BLaER1 (cell line): ENCODE data around the gene CEACAM16.
"Not testable (repeated sequence)": the region's sequence is repeated elsewhere in the genome, so short reads cannot be mapped to it uniquely, and the experiment has no call there.

Experiments
- H3K27ac ChIP-seq: shearing (Covaris generic); formaldehyde crosslinking; 2 replicates; pipeline ENCODE4 v1.8.1; 2022
- H3K27me3 ChIP-seq: shearing (Covaris generic); formaldehyde crosslinking; 2 replicates; pipeline ENCODE4 v1.8.1; 2022
- H3K36me3 ChIP-seq: shearing (Covaris generic); formaldehyde crosslinking; 2 replicates; pipeline ENCODE4 v1.8.1; 2022
- H3K4me1 ChIP-seq: shearing (Covaris generic); formaldehyde crosslinking; 2 replicates; pipeline ENCODE4 v1.8.1; 2022
- H3K4me2 ChIP-seq: shearing (Covaris generic); formaldehyde crosslinking; 2 replicates; pipeline ENCODE4 v1.8.1; 2022
- H3K4me3 ChIP-seq: shearing (Covaris generic); formaldehyde crosslinking; 2 replicates; pipeline ENCODE4 v1.8.1; 2022
- H3K9ac ChIP-seq: shearing (Covaris generic); formaldehyde crosslinking; 2 replicates; pipeline ENCODE4 v1.8.1; 2022
- H3K9me3 ChIP-seq: shearing (Covaris generic); formaldehyde crosslinking; 2 replicates; pipeline ENCODE4 v1.8.1; 2022
- H4K20me1 ChIP-seq: shearing (Covaris generic); formaldehyde crosslinking; 2 replicates; pipeline ENCODE4 v1.8.1; 2022
- Cebpa-rat ChIP-seq: shearing (Covaris generic); IDR thresholded peaks from 2 replicates; pipeline ENCODE4 v1.8.1; 2022

The CEACAM16 gene

DNA sequence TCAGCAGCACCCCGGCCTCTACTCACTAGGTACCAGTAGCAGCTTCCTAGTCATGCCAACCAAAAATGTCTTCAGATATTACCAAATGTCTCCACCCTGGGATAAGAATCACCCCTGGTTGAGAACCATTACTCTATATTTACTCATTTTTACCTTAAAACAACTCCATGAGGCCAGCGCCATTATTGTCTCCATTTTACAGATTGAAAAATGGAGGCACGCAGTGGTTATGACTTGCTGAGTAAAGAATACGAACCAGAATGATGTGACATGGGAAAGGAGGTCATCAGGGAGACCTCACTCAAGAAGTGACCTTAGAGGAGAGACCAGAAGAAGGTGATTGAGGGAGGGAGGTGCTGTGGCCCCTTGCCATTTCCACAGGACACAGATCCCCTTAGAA is 25.4 kb upstream of the CEACAM16 start:
- no peak overlapping the region for H3K4me2 ChIP-seq
- H3K27ac ChIP-seq, result no peak overlapping the region
- no peak overlapping the region for H3K4me3 ChIP-seq
- no peak overlapping the region for H3K9ac ChIP-seq
- H4K20me1 ChIP-seq, result no peaks in the 10 kb centered on the region
- TF ChIP-seq Cebpa-rat, result no peak
- H3K36me3 ChIP-seq, result no peaks in the 10 kb centered on the region
- H3K4me1 ChIP-seq, result peaks cover 15% of the 10 kb centered on the region
- H3K9me3 ChIP-seq, result peaks cover 6% of the 10 kb centered on the region; the same call in 1 of the 2 replicates
- no peaks in the 10 kb centered on the region for H3K27me3 ChIP-seq

DNA sequence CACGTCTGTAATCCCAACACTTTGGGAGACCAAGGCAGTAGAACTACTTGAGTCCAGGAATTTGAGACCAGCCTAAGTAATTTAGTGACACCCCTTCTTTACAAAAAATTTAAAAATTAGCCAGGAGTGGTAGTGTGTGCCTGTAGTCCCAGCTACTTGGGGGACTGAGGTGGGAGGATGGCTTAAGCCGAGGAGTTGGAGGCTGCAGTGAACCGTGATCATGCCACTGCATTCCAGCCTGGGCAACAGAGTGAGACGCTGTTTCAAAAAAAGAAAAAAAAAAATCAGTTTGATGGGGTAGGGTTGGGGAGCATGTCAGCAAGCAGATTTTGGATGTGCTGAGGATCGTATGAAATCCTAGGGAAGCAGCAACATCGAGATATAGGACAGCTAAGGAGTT is 23.4 kb upstream of the CEACAM16 start:
- Histone ChIP-seq H4K20me1 (no peaks in the 10 kb centered on the region), H3K27me3 (no peaks in the 10 kb centered on the region), H3K9ac (no peak overlapping the region), H3K9me3 (peaks cover 6% of the 10 kb centered on the region; the same call in 1 of the 2 replicates), H3K4me2 (no peak overlapping the region), H3K27ac (no peak overlapping the region), H3K4me3 (no peak overlapping the region), H3K36me3 (no peaks in the 10 kb centered on the region), H3K4me1 (peaks cover 15% of the 10 kb centered on the region)
- TF ChIP-seq Cebpa-rat, result no peak

DNA sequence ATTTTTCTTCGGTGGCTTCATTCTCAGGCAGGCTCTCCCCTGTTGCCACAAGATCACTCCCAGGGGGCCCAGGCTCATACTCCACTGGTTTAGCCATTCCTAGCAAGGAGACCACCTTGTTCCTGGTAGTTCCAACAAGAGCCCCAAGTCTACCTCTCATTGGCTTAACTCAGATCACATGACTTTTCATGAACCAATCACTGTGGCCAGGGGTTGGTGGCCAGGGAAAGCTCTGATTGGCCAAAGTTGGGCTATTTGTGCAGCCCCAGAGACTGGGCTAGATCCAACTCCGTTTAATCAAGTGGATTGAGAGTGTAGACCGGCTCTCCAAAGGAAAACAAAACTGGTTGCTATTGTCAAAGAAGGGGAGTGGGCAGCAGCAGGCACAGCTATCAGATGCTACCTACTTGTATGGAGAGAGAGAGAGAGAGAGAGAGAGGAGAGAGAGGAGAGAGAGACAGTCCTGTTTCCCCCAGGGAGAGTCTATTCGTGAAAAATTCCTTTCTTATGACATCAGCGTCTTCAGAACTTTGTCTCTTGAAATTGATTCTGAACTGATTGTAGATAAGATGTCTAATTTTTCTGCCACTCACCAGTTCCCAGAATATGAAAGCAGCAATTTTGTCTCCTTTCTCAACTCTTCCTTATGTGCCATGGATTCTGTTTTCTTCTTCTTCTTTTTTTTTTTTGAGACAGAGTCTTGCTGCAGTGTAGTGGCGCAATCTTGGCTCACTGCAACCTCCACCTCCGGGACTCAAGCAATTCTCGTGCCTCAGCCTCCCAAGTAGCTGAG is 21.7 kb upstream of the CEACAM16 start:
- H3K4me1 ChIP-seq, result peaks cover 15% of the 10 kb centered on the region
- H3K9me3 ChIP-seq, result peaks cover 5% of the 10 kb centered on the region; the same call in 1 of the 2 replicates
- H3K9ac ChIP-seq, result no peak overlapping the region
- peak overlapping the region; percentile 41 for H3K4me2 ChIP-seq
- H3K27ac ChIP-seq, result no peak overlapping the region
- H4K20me1 ChIP-seq, result no peaks in the 10 kb centered on the region
- no peak overlapping the region for H3K4me3 ChIP-seq
- no peaks in the 10 kb centered on the region for H3K36me3 ChIP-seq
- TF ChIP-seq Cebpa-rat, result no peak
- H3K27me3 ChIP-seq, result no peaks in the 10 kb centered on the region

DNA sequence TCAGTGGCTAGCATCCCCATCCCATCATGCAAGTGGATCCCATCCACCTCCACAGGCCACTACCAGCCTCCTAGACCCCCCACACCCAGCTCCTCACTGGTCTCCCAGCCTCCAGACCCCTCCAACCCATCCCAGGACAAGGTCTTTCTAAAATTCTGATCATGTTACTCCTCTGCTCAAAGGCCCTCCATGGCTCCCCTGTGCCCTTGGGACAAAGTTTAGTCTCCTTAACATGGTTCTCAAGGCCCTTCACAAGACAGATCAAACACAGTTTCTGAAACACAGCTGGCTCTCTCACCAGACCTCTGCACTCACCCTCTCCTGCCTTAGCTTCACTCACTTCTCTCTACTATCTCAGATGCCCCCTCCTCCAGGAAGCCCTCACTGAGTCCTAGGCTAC is 18.4 kb upstream of the CEACAM16 start:
- Histone ChIP-seq H3K9me3 (no peaks in the 10 kb centered on the region), H3K36me3 (no peaks in the 10 kb centered on the region), H4K20me1 (no peaks in the 10 kb centered on the region), H3K9ac (no peak overlapping the region), H3K27ac (no peak overlapping the region), H3K4me2 (no peak overlapping the region), H3K4me1 (peaks cover 31% of the 10 kb centered on the region), H3K4me3 (no peak overlapping the region), H3K27me3 (no peaks in the 10 kb centered on the region)
- no peak for TF ChIP-seq Cebpa-rat

DNA sequence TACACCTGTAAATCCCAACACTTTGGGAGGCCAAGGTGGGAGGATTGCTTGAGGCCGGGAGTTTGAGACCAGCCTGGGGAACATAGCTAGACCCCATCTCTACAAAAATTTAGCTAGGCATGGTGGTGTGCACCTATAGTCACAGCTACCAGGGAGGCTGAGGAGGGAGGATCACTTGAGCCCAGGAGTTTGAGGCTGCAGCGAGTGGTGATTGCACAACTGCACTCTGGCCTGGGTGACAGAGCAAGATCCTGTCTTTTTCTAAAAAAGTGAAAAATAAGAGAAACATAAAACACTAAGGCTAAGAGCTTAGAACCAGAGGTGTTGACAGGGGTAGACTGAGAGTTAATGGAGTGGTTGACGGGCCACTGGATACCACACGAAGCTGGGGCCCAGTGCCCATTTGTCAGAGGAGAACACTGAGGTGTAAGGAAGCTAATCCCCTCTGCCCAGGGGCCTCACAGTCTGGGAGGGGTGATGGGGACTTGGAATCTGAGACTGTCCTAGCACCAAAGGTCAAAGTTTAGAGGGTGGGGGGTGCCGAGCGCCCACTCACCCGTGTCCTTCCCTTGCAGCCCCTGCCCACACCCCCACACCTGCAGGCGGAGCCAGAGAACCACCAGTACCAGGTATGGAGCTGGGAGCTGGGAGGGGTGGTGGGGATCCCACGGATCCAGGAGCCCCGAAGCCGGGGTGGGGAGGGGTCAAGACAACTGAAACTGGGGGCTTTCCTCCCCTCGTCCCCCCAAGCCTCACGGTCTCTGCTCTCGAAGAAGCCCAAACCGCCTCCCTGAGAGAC is 16.8 kb upstream of the CEACAM16 start:
- peaks cover 28% of the 10 kb centered on the region for H3K4me1 ChIP-seq
- no peak overlapping the region for H3K9ac ChIP-seq
- H3K27me3 ChIP-seq, result no peaks in the 10 kb centered on the region
- no peak for TF ChIP-seq Cebpa-rat
- H3K27ac ChIP-seq, result no peak overlapping the region
- no peaks in the 10 kb centered on the region for H3K36me3 ChIP-seq
- no peak overlapping the region for H3K4me3 ChIP-seq
- no peaks in the 10 kb centered on the region for H3K9me3 ChIP-seq
- H3K4me2 ChIP-seq, result no peak overlapping the region
- H4K20me1 ChIP-seq, result no peaks in the 10 kb centered on the region

DNA sequence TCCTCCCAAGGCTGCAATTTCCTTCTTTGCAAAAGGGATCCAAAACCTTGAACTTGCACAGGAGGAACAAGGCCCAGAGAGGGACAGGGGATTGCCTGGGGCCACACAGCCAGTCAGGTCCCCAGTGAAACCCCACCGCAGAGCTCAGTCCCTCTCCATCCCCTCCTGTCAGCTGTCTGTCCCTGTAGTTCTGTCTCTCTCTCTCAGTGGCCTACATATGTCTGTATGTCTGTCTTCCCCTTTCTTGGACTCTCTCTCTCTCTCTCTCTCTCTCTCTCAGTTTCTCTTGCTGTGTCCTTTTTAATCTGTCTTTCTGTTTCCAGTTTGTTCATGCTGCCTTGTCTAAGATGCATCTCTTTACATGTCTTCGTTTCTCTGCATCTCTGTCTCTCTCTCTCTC is 16.1 kb upstream of the CEACAM16 start:
- no peak for TF ChIP-seq Cebpa-rat
- no peaks in the 10 kb centered on the region for H3K27me3 ChIP-seq
- no peak overlapping the region for H3K4me2 ChIP-seq
- H3K4me3 ChIP-seq, result no peak overlapping the region
- no peaks in the 10 kb centered on the region for H3K36me3 ChIP-seq
- no peak overlapping the region for H3K9ac ChIP-seq
- no peaks in the 10 kb centered on the region for H4K20me1 ChIP-seq
- peaks cover 24% of the 10 kb centered on the region for H3K4me1 ChIP-seq
- H3K9me3 ChIP-seq, result no peaks in the 10 kb centered on the region
- no peak overlapping the region for H3K27ac ChIP-seq

DNA sequence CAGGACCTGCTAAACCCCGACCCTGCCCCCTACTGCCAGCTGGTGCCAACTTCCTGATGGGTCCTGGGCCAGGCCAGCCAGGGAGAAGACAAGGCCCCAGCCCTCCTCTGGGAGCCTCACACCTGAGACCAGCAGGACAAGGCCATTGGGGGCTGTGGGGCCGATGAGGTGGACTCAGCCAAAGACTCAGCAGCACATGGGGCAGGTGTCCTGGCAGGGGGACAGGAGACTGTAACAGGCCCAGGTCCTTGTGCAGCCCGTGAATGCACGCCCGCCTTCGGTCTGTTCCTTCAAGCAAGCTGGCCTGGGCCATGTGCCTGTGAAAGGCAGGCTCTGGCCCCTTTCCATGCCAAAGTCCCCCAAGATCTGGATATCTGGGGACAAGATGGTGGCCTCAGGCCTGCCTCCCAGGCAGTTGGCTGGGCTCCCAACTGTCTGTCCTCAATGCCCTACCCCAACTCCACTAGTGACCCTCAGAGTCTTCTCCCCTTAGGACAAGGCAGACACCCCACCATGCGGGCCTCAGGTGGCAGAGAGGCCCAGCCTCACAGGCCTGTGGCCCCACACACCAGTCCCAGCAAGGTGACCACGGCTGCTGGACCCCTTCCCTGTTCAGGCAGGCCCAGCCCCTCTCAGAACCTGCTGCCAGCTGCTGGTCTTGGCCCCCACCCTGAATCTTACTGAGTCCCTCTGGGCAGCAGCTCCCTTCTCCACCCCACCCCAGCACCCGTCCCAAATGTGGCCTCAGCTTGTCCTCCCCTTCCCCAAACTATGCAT is 15.3 kb upstream of the CEACAM16 start:
- peaks cover 24% of the 10 kb centered on the region for H3K4me1 ChIP-seq
- H3K4me2 ChIP-seq, result no peak overlapping the region
- H3K4me3 ChIP-seq, result no peak overlapping the region
- no peak overlapping the region for H3K27ac ChIP-seq
- H4K20me1 ChIP-seq, result no peaks in the 10 kb centered on the region
- no peaks in the 10 kb centered on the region for H3K9me3 ChIP-seq
- no peaks in the 10 kb centered on the region for H3K36me3 ChIP-seq
- no peak overlapping the region for H3K9ac ChIP-seq
- H3K27me3 ChIP-seq, result no peaks in the 10 kb centered on the region
- no peak for TF ChIP-seq Cebpa-rat

DNA sequence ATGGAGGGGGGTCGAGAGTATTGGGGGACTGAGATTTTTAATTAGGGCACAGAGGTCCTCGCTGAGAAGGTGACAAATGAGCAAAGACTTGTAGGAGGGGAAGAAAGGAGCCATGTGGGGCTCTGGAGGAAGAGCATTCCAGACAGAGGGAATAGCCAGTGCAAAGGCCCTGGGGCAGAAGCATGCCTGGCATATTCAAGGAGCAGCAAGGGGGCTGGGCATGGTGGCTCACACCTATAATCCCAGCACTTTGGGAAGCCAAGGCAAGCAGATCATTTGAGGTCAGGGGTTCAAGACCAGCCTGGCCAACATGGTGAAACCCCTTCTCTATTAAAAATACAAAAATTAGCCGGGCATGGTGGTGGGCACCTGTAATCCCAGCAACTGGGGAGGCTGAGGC is 14.6 kb upstream of the CEACAM16 start:
- H3K27ac ChIP-seq, H3K36me3 ChIP-seq, H3K27me3 ChIP-seq, H3K9ac ChIP-seq, H3K4me2 ChIP-seq, H3K4me3 ChIP-seq, H4K20me1 ChIP-seq, H3K9me3 ChIP-seq: not testable (repeated sequence)
- peaks cover 26% of the 10 kb centered on the region for H3K4me1 ChIP-seq

DNA sequence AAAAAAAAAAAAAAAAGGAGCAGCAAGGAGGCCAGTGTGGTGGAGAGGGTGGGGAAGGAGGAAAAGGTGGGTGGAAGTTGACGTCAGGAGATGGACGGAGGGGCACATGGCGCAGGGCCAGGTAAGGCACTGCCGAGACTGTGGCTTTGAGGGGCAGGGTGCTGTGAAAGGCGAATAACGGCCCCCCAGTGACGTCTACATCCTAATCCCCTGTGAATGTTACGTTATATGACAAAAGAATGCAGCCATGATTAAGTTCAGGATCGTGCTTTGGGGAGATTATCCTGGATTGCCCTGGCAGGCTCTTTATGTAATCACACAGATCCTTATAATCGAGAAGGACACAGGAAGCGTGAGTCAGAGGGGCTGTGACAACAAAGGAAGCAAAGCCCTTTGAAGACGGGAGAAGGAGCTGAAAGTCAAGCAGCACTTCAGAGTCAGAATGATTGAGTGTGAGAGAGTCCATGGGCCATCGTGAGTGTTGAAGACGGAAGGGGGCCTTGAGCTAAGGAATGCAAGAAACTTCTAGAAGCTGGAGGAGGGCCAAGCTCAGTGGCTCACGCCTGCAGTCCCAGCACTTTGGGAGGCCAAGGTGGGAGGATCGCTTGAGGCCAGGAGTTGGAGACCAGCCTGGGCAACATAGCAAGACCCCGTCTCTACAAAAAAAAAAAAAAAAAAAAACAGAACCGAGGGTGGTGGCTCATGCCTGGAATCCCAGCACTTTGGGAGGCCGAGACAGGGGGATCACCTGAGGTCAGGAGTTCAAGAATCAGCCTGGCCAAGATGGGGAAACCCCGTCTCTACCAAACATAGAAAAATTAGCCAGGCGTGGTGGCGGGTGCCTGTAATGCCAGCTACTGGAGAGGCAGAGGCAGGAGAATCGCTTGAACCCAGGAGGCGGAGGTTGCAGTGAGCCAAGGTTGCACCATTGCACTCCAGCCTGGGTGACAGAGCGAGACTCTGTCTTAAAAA is 13.8 kb upstream of the CEACAM16 start:
- Histone ChIP-seq H3K27ac (no peak overlapping the region), H3K9me3 (no peaks in the 10 kb centered on the region), H3K4me2 (peak overlapping the region; percentile 40), H3K4me1 (peaks cover 28% of the 10 kb centered on the region), H3K9ac (no peak overlapping the region), H3K27me3 (no peaks in the 10 kb centered on the region), H3K4me3 (no peak overlapping the region), H3K36me3 (no peaks in the 10 kb centered on the region), H4K20me1 (no peaks in the 10 kb centered on the region)
- no peak for TF ChIP-seq Cebpa-rat
